SK-N-SH treated with all-trans-retinoic acid at 6 μM for 48 hours (cell line): Measurements from ENCODE around the gene SH2D2A.

ENCODE experiments used
- ATAC-seq: fragments of 200-7000 bp; cut with Tn5 transposase; 3 replicates; pipeline ENCODE4 v1.9.1; 2020; ENCODE audit warnings: mild to moderate bottlenecking, moderate library complexity
- ARNTL ChIP-seq: fragments of 450-650 bp; formaldehyde crosslinking; IDR thresholded peaks from 2 replicates; pipeline ENCODE4 v1.5.0; 2020; ENCODE audit warnings: low read depth, mild to moderate bottlenecking, moderate library complexity, borderline replicate concordance
- BACH2 ChIP-seq: fragments of 250-450 bp; sonication (Bioruptor Pico); IDR thresholded peaks from 2 replicates; pipeline ENCODE4 v1.9.0; 2021; ENCODE audit warnings: mild to moderate bottlenecking, borderline replicate concordance
- CSDC2 ChIP-seq: fragments of 250-450 bp; sonication (Bioruptor Pico); IDR thresholded peaks from 2 replicates; pipeline ENCODE4 v1.5.0; 2020; ENCODE audit warnings: mild to moderate bottlenecking, moderate library complexity
- ESRRG ChIP-seq: fragments of 250-450 bp; sonication (Bioruptor Pico); IDR thresholded peaks from 2 replicates; pipeline ENCODE4 v1.6.1; 2021; ENCODE audit warnings: mild to moderate bottlenecking
- GLIS3 ChIP-seq: fragments of 250-450 bp; sonication (Bioruptor Pico); IDR thresholded peaks from 2 replicates; pipeline ENCODE4 v1.5.0; 2020; ENCODE audit warnings: mild to moderate bottlenecking, moderate library complexity
- ISL1 ChIP-seq: fragments of 250-450 bp; sonication (Bioruptor Pico); IDR thresholded peaks from 2 replicates; pipeline ENCODE4 v2.1.2; 2022; ENCODE audit warnings: mild to moderate bottlenecking, moderate library complexity
- OSR1 ChIP-seq: fragments of 250-450 bp; sonication (Bioruptor Pico); IDR thresholded peaks from 2 replicates; pipeline ENCODE4 v1.8.0; 2022; ENCODE audit warnings: moderate library complexity, mild to moderate bottlenecking, inconsistent platforms
- PATZ1 ChIP-seq: fragments of 250-450 bp; sonication (Bioruptor Pico); IDR thresholded peaks from 2 replicates; pipeline ENCODE4 v1.8.0; 2020; ENCODE audit warnings: mild to moderate bottlenecking, moderate library complexity, borderline replicate concordance
- PPARA ChIP-seq: fragments of 250-450 bp; sonication (Bioruptor Pico); IDR thresholded peaks from 2 replicates; pipeline ENCODE4 v1.5.0; 2020; ENCODE audit warnings: mild to moderate bottlenecking, borderline replicate concordance
- RARB ChIP-seq: fragments of 250-450 bp; sonication (Bioruptor Pico); IDR thresholded peaks from 2 replicates; pipeline ENCODE4 v1.8.0; 2021; ENCODE audit warnings: mild to moderate bottlenecking, moderate library complexity
- SNAI2 ChIP-seq: fragments of 250-450 bp; sonication (Bioruptor Pico); IDR thresholded peaks from 2 replicates; pipeline ENCODE4 v1.5.0; 2020; ENCODE audit warnings: mild to moderate bottlenecking, moderate library complexity
- TCF4 ChIP-seq: fragments of 250-450 bp; sonication (Bioruptor Pico); IDR thresholded peaks from 2 replicates; pipeline ENCODE4 v1.8.0; 2021; ENCODE audit warnings: mild to moderate bottlenecking, moderate library complexity, borderline replicate concordance
- TOX ChIP-seq: fragments of 250-450 bp; sonication (Bioruptor Pico); IDR thresholded peaks from 2 replicates; pipeline ENCODE4 v1.8.0; 2021; ENCODE audit warnings: mild to moderate bottlenecking, moderate library complexity, borderline replicate concordance
- ZC3H10 ChIP-seq: fragments of 250-450 bp; sonication (Bioruptor Pico); IDR thresholded peaks from 2 replicates; pipeline ENCODE4 v1.5.1; 2021; ENCODE audit warnings: mild to moderate bottlenecking, moderate library complexity
- ZFP3 ChIP-seq: fragments of 250-450 bp; sonication (Bioruptor Pico); IDR thresholded peaks from 2 replicates; pipeline ENCODE4 v1.5.0; 2020; ENCODE audit warnings: mild to moderate bottlenecking, moderate library complexity
- ZFP30 ChIP-seq: fragments of 450-650 bp; formaldehyde crosslinking; IDR thresholded peaks from 2 replicates; pipeline ENCODE4 v1.5.0; 2022; ENCODE audit warnings: mild to moderate bottlenecking, moderate library complexity
- ZNF565 ChIP-seq: fragments of 450-650 bp; formaldehyde crosslinking; conservative IDR thresholded peaks from 2 replicates; pipeline ENCODE4 v1.5.0; 2020; ENCODE audit warnings: low read depth, mild to moderate bottlenecking, moderate library complexity
- ZNF70 ChIP-seq: fragments of 450-650 bp; formaldehyde crosslinking; IDR thresholded peaks from 2 replicates; pipeline ENCODE4 v1.5.0; 2020; ENCODE audit warnings: mild to moderate bottlenecking, moderate library complexity
- ZNF8 ChIP-seq: fragments of 450-650 bp; formaldehyde crosslinking; IDR thresholded peaks from 2 replicates; pipeline ENCODE4 v1.5.0; 2020; ENCODE audit warnings: mild to moderate bottlenecking, moderate library complexity
- TF ChIP-seq, protein P1 (sequence below): fragments of 250-450 bp; sonication (Bioruptor Pico); IDR thresholded peaks from 2 replicates; pipeline ENCODE4 v1.8.0; 2021; ENCODE audit warnings: low read depth, mild to moderate bottlenecking, moderate library complexity, borderline replicate concordance
- TF ChIP-seq, protein P2 (sequence below): fragments of 250-450 bp; sonication (Bioruptor Pico); IDR thresholded peaks from 2 replicates; pipeline ENCODE4 v1.5.1; 2021; ENCODE audit warnings: mild to moderate bottlenecking, moderate library complexity
- TF ChIP-seq, protein P3 (sequence below): fragments of 250-450 bp; sonication (Bioruptor Pico); IDR thresholded peaks from 2 replicates; pipeline ENCODE4 v1.5.0; 2020; ENCODE audit warnings: mild to moderate bottlenecking, moderate library complexity

The SH2D2A gene

GRCh38 chr1:156857532-156857931, 40.9 kb upstream of the SH2D2A start:
- TF ChIP-seq ZFP3 (CRISPR knock-in tag), result no peak
- no peak for TF ChIP-seq ISL1
- no peak for TF ChIP-seq ZNF8 (CRISPR knock-in tag)
- no peak for TF ChIP-seq TOX
- TF ChIP-seq GLIS3 (CRISPR knock-in tag), result no peak
- TF ChIP-seq, protein P1, sequence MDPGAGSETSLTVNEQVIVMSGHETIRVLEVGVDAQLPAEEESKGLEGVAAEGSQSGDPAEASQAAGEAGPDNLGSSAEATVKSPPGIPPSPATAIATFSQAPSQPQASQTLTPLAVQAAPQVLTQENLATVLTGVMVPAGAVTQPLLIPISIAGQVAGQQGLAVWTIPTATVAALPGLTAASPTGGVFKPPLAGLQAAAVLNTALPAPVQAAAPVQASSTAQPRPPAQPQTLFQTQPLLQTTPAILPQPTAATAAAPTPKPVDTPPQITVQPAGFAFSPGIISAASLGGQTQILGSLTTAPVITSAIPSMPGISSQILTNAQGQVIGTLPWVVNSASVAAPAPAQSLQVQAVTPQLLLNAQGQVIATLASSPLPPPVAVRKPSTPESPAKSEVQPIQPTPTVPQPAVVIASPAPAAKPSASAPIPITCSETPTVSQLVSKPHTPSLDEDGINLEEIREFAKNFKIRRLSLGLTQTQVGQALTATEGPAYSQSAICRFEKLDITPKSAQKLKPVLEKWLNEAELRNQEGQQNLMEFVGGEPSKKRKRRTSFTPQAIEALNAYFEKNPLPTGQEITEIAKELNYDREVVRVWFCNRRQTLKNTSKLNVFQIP, result no peak
- TF ChIP-seq ZNF70 (CRISPR knock-in tag), result no peak
- no peak for TF ChIP-seq RARB
- no peak for TF ChIP-seq ZNF565 (CRISPR knock-in tag)
- TF ChIP-seq TCF4 (CRISPR knock-in tag), result no peak
- no peak for TF ChIP-seq PATZ1 (CRISPR knock-in tag)
- no peak for TF ChIP-seq ZC3H10 (CRISPR knock-in tag)
- TF ChIP-seq, protein P2, sequence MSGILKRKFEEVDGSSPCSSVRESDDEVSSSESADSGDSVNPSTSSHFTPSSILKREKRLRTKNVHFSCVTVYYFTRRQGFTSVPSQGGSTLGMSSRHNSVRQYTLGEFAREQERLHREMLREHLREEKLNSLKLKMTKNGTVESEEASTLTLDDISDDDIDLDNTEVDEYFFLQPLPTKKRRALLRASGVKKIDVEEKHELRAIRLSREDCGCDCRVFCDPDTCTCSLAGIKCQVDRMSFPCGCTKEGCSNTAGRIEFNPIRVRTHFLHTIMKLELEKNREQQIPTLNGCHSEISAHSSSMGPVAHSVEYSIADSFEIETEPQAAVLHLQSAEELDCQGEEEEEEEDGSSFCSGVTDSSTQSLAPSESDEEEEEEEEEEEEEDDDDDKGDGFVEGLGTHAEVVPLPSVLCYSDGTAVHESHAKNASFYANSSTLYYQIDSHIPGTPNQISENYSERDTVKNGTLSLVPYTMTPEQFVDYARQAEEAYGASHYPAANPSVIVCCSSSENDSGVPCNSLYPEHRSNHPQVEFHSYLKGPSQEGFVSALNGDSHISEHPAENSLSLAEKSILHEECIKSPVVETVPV (CRISPR knock-in tag), result no peak
- no peak for TF ChIP-seq ZFP30 (CRISPR knock-in tag)
- TF ChIP-seq, protein P3, sequence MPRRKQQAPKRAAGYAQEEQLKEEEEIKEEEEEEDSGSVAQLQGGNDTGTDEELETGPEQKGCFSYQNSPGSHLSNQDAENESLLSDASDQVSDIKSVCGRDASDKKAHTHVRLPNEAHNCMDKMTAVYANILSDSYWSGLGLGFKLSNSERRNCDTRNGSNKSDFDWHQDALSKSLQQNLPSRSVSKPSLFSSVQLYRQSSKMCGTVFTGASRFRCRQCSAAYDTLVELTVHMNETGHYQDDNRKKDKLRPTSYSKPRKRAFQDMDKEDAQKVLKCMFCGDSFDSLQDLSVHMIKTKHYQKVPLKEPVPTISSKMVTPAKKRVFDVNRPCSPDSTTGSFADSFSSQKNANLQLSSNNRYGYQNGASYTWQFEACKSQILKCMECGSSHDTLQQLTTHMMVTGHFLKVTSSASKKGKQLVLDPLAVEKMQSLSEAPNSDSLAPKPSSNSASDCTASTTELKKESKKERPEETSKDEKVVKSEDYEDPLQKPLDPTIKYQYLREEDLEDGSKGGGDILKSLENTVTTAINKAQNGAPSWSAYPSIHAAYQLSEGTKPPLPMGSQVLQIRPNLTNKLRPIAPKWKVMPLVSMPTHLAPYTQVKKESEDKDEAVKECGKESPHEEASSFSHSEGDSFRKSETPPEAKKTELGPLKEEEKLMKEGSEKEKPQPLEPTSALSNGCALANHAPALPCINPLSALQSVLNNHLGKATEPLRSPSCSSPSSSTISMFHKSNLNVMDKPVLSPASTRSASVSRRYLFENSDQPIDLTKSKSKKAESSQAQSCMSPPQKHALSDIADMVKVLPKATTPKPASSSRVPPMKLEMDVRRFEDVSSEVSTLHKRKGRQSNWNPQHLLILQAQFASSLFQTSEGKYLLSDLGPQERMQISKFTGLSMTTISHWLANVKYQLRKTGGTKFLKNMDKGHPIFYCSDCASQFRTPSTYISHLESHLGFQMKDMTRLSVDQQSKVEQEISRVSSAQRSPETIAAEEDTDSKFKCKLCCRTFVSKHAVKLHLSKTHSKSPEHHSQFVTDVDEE (CRISPR knock-in tag), result no peak
- TF ChIP-seq SNAI2 (CRISPR knock-in tag), result no peak
- TF ChIP-seq ARNTL (CRISPR knock-in tag), result no peak
- TF ChIP-seq ESRRG (CRISPR knock-in tag), result no peak
- no peak for TF ChIP-seq BACH2 (CRISPR knock-in tag)

DNA sequence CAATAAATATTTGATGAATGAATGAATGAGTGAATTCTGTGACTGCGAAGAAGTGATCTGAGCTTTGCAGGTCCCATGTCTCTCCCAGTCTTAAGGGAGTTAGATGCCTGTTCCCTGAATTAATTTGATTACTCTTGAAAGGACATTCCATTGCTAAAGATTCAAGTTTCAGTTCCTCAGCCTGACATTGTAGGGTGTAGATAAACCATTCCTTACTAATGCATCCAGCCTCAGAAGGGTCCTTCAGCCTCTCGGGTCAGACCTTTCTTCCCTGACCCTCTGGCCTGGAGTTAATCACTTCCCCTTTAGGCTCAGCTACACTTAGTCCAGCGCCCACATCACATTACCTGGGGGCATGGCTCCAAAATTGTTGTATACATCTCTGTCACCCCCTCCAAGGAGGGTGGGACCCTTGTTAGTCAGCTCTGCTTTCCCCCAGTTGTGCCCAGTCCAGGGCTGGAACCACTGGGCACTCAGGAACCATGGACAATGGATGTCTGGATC, 39.7 kb upstream of the SH2D2A start:
- no peak for TF ChIP-seq TOX
- no peak for TF ChIP-seq ZC3H10 (CRISPR knock-in tag)
- no peak for TF ChIP-seq ARNTL (CRISPR knock-in tag)
- TF ChIP-seq RARB, result no peak
- no peak for ATAC-seq

More at GRCh38 chr1:156857532-156857931, 40.9 kb upstream of the SH2D2A start:
- ATAC-seq, result no peak

DNA sequence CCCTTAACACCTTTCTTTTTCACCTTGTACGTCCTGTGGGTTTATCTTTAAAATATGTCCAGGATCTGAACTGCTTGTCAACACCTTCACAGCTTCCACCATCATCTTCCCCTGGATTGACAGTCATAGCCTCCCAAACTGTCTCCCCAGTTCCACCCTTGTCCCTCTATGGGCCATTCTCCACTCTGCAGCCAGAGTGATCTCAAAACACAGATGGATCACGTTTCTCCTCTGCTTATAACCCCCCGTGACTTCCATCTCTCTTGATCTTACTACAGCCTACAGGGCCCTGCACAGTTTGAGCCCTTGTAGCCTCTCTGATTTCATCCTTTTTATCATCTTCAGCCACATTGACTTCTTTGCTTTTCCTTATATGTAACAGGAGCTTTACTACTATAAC, 38.0 kb upstream of the SH2D2A start:
- no peak for TF ChIP-seq ISL1
- TF ChIP-seq ESRRG (CRISPR knock-in tag), result no peak
- no peak for TF ChIP-seq CSDC2 (CRISPR knock-in tag)
- TF ChIP-seq ZC3H10 (CRISPR knock-in tag), result no peak
- no peak for TF ChIP-seq ZNF8 (CRISPR knock-in tag)
- TF ChIP-seq, protein P2 (CRISPR knock-in tag), result no peak
- no peak for TF ChIP-seq PPARA (CRISPR knock-in tag)
- no peak for TF ChIP-seq ZFP30 (CRISPR knock-in tag)
- TF ChIP-seq SNAI2 (CRISPR knock-in tag), result no peak
- no peak for TF ChIP-seq ZNF70 (CRISPR knock-in tag)
- TF ChIP-seq BACH2 (CRISPR knock-in tag), result no peak
- TF ChIP-seq, protein P1, result no peak
- no peak for TF ChIP-seq OSR1 (CRISPR knock-in tag)
- TF ChIP-seq TOX, result no peak
- TF ChIP-seq RARB, result no peak
- TF ChIP-seq GLIS3 (CRISPR knock-in tag), result no peak
- TF ChIP-seq TCF4 (CRISPR knock-in tag), result no peak
- TF ChIP-seq, protein P3 (CRISPR knock-in tag), result no peak
- ATAC-seq, result no peak
